ENCODE results near the gene SERPINI1. TPM values are rescaled to one million over a fixed set of nuclear protein-coding genes. Genes with fewer than 3 reads are reported as not detected.
"Not testable (repeated sequence)": the region's sequence is repeated elsewhere in the genome, so short reads cannot be mapped to it uniquely, and the experiment has no call there.

Gene SERPINI1
- total RNA-seq, 1 experiment from 2014 or later, result 3.3 TPM

- no peak for DNase-seq (ENCODE audit: low spot score)
These were observed 51.9 kb downstream of the SERPINI1 start for GRCh38 chr3:167787440-167787839.

GRCh38 chr3:167798443-167798842, 62.9 kb downstream of the SERPINI1 start:
- DNase-seq (ENCODE audit: low spot score), result no peak

- DNase-seq (ENCODE audit: low spot score), result no peak
These were observed 73.4 kb downstream of the SERPINI1 start for GRCh38 chr3:167808910-167809309.

DNA sequence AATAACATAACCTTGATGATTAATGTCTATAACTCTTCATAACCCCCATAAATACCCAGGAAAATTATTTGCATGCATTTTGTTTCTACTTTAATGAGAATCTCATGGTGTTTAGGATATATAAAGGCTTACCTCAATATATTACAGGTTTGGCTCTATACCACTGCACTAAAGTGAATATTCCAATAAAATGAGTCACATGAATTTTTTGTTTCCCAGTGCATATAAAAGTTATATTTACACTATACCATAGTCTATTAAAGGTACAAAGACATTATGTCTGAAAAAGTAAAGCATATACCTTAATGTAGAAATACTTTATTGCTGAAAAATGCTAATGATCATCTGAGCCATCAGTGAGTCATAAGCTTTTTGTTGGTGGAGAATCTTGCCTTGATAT, 74.7 kb downstream of the SERPINI1 start:
- no peak for DNase-seq (ENCODE audit: low spot score)

- no peak for DNase-seq (ENCODE audit: low spot score)
These were observed 75.5 kb downstream of the SERPINI1 start for GRCh38 chr3:167811031-167811430.

- DNase-seq (ENCODE audit: low spot score), result no peak
These were observed 77.9 kb downstream of the SERPINI1 start for GRCh38 chr3:167813169-167814123.

- DNase-seq (ENCODE audit: low spot score), result peak; percentile 23
These were observed 79.0 kb downstream of the SERPINI1 start for GRCh38 chr3:167814441-167814951.

DNA sequence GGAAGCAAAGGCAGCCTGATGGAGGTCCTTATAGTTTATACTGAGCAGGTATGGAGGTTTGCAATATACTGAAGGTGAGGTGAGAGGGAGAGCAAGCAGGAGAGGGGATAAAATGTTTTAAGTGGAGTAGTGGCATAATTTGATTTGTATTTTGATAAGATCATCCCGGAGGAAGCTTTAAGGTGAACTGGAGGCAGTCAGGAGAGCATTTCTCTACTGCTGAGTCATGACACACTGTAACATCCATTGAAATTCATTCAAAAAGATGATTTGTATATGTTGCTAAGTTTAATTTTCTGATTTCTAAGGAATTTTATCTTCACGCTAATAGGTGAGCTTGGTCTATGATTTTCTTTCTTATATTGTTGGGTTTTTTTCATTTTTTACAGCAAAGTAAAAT, 81.4 kb downstream of the SERPINI1 start:
- DNase-seq (ENCODE audit: low spot score), result no peak

DNA sequence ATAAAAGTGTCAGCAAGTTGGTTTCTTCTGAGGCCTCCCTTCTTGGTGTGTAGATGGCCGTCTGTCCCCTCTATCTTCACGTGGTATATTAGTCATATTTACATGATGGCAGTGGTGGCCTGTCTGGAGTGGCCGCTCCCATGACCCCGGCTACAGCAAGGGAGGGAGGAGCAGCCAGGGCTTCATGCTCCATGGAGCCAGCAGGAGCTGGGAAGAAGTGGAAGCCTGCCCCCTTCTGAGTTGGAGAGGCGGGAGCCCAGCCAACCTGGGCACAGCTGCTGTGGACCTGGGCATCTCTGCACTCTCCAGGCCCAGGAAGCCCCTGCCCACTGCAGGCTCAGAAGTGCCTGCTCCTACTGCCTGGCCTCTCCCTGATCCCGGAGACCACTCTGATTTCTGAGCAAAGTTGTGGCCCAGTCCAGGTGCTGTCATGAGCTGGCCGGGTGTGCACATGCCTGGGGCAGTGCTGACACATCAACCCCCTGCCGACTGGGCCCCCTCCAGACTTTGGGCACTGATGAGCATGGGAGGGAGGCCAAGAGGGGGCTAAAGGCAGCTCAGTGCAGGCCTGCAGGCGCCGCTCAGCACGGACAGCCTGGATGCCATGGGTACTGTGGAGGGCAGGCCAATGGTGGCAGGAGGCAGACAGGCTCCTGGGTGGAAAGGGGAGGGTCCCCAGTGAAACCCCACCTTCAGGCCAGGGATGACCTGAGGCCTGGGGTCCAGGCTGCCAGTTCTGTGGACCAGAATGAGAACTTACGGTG, 84.8 kb downstream of the SERPINI1 start:
- no peak for DNase-seq (ENCODE audit: low spot score)

DNA sequence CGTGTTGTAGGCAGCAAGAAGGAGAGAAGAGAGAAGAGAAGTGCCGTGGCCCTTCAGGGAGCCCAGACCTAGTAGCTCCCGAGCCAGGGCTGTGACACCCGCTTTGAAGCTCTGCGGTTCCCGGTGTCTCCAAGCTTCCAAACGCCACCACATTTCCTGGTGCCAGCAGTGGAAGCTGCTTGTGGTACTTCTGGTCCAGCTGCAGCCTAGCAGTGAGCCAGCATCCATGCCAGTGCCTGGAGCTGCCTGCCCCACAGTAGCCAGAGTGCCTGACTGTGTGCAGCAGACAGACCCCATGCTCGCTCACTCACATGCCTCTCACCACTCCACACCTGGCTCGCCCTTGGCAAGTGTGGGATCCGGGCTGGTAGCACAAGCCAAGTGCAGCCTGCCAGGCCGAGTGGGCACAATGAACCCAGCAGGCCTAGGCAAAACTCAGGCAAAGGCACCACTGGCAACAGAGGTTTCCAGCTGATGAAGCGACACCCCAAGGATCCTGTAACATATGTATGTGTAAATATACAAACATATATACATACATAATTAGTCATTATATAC, 85.8 kb downstream of the SERPINI1 start:
- no peak for DNase-seq (ENCODE audit: low spot score)

- DNase-seq (ENCODE audit: low spot score), result no peak
These were observed 88.2 kb downstream of the SERPINI1 start for GRCh38 chr3:167823738-167824137.

GRCh38 chr3:167827588-167827987, 92.1 kb downstream of the SERPINI1 start:
- not testable (repeated sequence) for DNase-seq (ENCODE audit: low spot score)

DNA sequence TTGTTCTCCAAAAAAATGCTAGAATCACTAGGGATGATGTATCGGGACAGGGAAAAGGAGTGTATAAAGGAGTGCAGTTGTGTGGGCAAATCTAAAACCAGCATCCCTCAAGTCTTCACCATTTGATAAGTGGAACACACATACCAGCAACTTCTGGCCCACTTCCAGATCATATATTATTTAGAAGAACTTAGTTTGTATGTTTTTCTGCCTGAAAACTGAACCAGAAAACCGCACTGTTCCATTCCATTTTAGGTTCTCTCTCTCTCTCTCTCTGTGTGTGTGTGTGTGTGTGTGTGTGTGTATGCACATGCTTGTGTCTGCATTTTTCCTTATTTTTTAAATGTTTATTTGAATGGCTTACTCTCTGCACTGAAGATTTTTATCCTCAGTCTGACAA, 93.5 kb downstream of the SERPINI1 start:
- DNase-seq (ENCODE audit: low spot score), result no peak

DNA sequence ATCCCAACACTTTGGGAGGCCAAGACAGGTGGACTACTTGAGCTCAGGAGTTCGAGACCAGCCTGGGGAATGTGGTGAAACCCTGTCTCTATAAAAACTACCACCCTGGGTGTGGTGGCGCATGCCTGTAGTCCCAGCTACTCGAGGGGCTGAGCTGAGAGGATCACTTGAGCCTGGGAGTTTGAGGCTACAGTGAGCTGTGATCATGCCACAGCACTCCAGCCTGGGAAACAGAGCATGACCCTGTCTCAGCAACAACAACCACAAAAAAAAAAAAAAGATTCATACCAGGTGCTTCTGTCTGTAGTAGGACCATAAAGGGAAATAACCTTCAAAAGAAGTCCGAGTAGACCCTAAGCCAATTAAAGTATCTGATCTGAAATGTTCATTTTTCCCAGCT, 94.5 kb downstream of the SERPINI1 start:
- DNase-seq (ENCODE audit: low spot score), result no peak

DNA sequence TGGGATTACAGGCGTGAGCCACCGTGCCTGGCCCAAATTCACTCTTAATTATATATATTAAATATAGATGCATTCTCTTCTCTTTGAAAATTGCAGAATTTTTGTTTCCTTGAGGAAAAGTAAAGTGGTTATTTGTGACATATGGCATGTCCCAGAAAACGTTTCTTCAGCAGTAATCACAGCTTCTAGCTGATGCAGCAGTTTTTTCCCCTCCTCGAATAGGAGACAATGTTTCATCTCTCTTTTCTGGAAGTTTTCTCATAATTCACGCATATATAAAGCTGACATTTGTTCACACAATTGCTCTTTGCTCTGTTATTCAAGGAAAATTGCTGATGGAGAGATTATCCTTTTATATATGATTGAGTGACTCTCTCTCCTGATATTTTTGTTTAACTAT, 99.8 kb downstream of the SERPINI1 start:
- DNase-seq (ENCODE audit: low spot score), result no peak

- DNase-seq (ENCODE audit: low spot score), result no peak
These were observed 100.4 kb downstream of the SERPINI1 start for GRCh38 chr3:167835953-167836352.

DNA sequence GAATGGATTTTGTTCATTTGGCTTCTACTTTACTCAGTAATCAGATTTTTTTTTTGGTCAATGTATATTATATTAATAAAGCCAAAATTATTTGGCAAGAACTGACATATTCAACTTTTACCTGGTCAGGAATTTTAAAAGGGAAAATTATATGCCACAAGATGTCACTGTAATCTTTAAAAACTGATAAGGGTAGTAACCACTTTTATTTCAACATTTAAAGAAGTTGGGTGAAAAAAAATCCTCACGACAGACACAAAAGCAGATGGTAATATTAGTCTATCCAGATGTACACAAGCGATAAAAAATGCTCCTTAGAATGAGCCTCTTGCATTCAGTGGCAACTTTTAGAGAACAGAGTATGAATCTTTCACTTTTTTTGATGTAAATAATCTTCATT, 101.9 kb downstream of the SERPINI1 start:
- DNase-seq (ENCODE audit: low spot score), result no peak

DNA sequence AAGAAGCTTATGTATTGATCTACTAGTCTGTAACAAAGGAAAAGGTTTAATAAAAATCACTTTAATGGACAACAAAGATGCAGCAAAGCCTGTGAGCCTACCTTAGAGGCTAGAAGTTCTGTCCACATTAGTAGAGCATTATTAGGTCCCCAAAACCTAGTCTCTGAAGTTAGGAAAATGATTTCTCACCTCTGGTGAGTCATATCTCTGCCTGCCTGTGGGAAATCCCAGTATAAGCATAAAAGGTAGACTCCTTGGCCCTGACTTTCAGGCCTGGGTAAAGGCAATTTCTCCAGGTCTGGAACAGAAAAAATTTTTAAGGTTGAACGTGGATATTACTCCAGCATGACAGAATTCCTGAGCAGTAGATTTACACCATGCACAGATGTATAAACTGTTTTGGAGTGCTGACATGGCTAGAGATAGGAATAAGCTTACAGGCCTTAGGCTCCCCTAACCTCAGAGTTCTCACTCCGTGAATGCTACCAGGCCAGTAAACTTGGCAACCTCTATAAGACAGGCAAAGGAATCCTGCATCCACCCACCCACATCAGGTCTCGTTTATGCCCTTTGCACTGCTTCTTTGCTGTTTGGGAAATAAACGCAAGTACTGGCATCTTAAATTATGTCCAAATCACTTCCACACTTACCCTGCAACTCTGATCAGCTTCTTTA, 104.1 kb downstream of the SERPINI1 start:
- DNase-seq (ENCODE audit: low spot score), result no peak

- DNase-seq (ENCODE audit: low spot score), result no peak
These were observed 104.7 kb downstream of the SERPINI1 start for GRCh38 chr3:167840247-167840646.

DNA sequence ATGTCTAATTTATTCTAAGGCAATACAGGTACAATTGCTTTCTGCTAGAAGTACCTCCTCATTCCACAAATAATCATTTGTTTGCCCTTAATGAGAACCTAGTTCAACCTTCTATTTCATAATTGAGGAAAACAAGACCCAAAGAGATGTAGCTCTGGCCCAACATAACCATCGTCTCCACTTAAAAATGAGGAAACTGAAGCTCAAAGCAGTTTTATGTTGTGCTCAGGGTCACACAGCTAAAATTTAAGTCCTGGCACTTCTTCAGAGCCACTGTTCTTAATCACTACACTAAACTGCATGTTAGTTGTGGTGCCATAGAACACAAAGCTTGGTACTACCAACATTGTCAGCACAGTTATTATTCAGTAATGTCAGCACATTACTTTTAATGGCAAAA, 108.0 kb downstream of the SERPINI1 start:
- no peak for DNase-seq (ENCODE audit: low spot score)

GRCh38 chr3:167843886-167844285, 108.4 kb downstream of the SERPINI1 start:
- DNase-seq (ENCODE audit: low spot score), result no peak

DNA sequence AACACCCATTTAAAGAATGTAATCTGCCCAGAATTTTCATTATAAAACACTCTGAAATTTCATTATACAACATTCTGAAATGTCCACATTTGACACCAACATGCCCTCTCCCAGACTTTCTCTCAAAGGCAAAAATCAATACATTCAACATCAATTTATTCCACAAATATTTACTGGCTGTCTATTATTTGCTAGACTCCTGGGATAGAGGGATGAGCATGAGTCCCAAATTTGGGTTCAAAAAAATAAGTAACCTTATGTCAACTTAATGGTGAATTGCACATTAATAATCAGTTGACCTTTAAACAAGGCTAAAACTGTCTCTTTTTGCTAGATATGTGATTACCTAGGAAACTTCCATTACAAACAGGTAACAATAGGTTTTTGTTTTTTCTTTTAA, 109.0 kb downstream of the SERPINI1 start:
- DNase-seq (ENCODE audit: low spot score), result no peak
